WTC11 (cell line): ENCODE measurements around the gene TMOD3. TPM values are rescaled to one million over a fixed set of nuclear protein-coding genes. Genes with fewer than 3 reads are reported as not detected.

Experiments
- ATAC-seq: fragments of 200-7000 bp; cut with Tn5 transposase; 2 replicates; pipeline ENCODE4 v1.10.0; 2021; ENCODE audit warnings: mild to moderate bottlenecking, moderate library complexity
- CTCF ChIA-PET: fragments of 300-600 bp; sonication (Branson Sonifier 250); formaldehyde crosslinking; loops from one replicate; lab custom pipeline; 2021; ENCODE audit warnings: antibody characterized with exemption; lab: Charles Lee
- POLR2A ChIA-PET: fragments of 350-600 bp; sonication (Branson Sonifier 250); formaldehyde crosslinking; loops from one replicate; lab custom pipeline; 2021; ENCODE audit warnings: antibody characterized with exemption; lab: Charles Lee
- DNase-seq: peaks from one replicate; pipeline ENCODE4 v3.0.0; 2021; ENCODE audit warnings: low spot score
- H3K27ac Mint-ChIP-seq: 2 replicates; pipeline ENCODE4 v1.8.0; 2021; ENCODE audit warnings: mixed read lengths
- H3K27me3 Mint-ChIP-seq: 2 replicates; pipeline ENCODE4 v1.8.0; 2021; ENCODE audit warnings: low read depth, mild to moderate bottlenecking, moderate library complexity, mixed read lengths
- H3K36me3 Mint-ChIP-seq: 2 replicates; pipeline ENCODE4 v1.8.0; 2021; ENCODE audit warnings: mixed read lengths
- H3K4me1 Mint-ChIP-seq: 2 replicates; pipeline ENCODE4 v1.8.0; 2022; ENCODE audit warnings: mixed read lengths
- H3K4me3 Mint-ChIP-seq: 2 replicates; pipeline ENCODE4 v1.8.0; 2021; ENCODE audit warnings: mild to moderate bottlenecking, moderate library complexity, mixed read lengths
- H3K9me3 Mint-ChIP-seq: 2 replicates; pipeline ENCODE4 v1.8.0; 2021; ENCODE audit warnings: mixed read lengths
- ATF2 ChIP-seq: sonication (generic); formaldehyde crosslinking; IDR thresholded peaks from 2 replicates; pipeline ENCODE4 v1.8.1; 2022; ENCODE audit warnings: low read depth, missing genetic modification reagents, borderline replicate concordance
- ATF3 ChIP-seq: sonication (generic); formaldehyde crosslinking; conservative IDR thresholded peaks from 2 replicates; pipeline ENCODE4 v1.8.1; 2022; ENCODE audit warnings: mild to moderate bottlenecking, missing genetic modification reagents
- ATF6 ChIP-seq: sonication (generic); formaldehyde crosslinking; IDR thresholded peaks from 2 replicates; pipeline ENCODE4 v1.8.1; 2023; ENCODE audit warnings: mild to moderate bottlenecking, missing genetic modification reagents
- CREB1 ChIP-seq: sonication (generic); formaldehyde crosslinking; IDR thresholded peaks from 2 replicates; pipeline ENCODE4 v1.8.0; 2023; ENCODE audit warnings: mild to moderate bottlenecking, missing genetic modification reagents
- E2F4 ChIP-seq: sonication (generic); formaldehyde crosslinking; IDR thresholded peaks from 2 replicates; pipeline ENCODE4 v1.8.1; 2022; ENCODE audit warnings: low read depth, mild to moderate bottlenecking, moderate library complexity, missing genetic modification reagents, borderline replicate concordance
- ERG ChIP-seq: fragments of 250-450 bp; sonication (Bioruptor Pico); IDR thresholded peaks from 2 replicates; pipeline ENCODE4 v1.8.0; 2021; ENCODE audit warnings: mild to moderate bottlenecking
- ETV6 ChIP-seq: sonication (generic); formaldehyde crosslinking; IDR thresholded peaks from 2 replicates; pipeline ENCODE4 v1.8.1; 2022; ENCODE audit warnings: mild to moderate bottlenecking, missing genetic modification reagents
- FOXK1 ChIP-seq: sonication (generic); formaldehyde crosslinking; IDR thresholded peaks from 2 replicates; pipeline ENCODE4 v1.8.0; 2022; ENCODE audit warnings: mild to moderate bottlenecking, moderate library complexity, missing genetic modification reagents
- MXD4 ChIP-seq: fragments of 250-450 bp; sonication (Bioruptor Pico); IDR thresholded peaks from 2 replicates; pipeline ENCODE4 v1.8.0; 2021; ENCODE audit warnings: mild to moderate bottlenecking, moderate library complexity, borderline replicate concordance
- NFATC4 ChIP-seq: fragments of 250-450 bp; sonication (Bioruptor Pico); IDR thresholded peaks from 2 replicates; pipeline ENCODE4 v1.9.0; 2021; ENCODE audit warnings: mild to moderate bottlenecking
- NFE2L1 ChIP-seq: sonication (generic); formaldehyde crosslinking; IDR thresholded peaks from 2 replicates; pipeline ENCODE4 v1.8.1; 2023; ENCODE audit warnings: missing genetic modification reagents
- NFYB ChIP-seq: sonication (generic); formaldehyde crosslinking; conservative IDR thresholded peaks from 2 replicates; pipeline ENCODE4 v1.8.0; 2022; ENCODE audit warnings: low read depth, missing genetic modification reagents
- OVOL2 ChIP-seq: fragments of 250-450 bp; sonication (Bioruptor Pico); IDR thresholded peaks from 2 replicates; pipeline ENCODE4 v1.9.0; 2021; ENCODE audit warnings: mild to moderate bottlenecking, borderline replicate concordance
- PRRX2 ChIP-seq: fragments of 250-450 bp; sonication (Bioruptor Pico); IDR thresholded peaks from 2 replicates; pipeline ENCODE4 v1.8.0; 2021; ENCODE audit warnings: mild to moderate bottlenecking
- RELA ChIP-seq: sonication (generic); formaldehyde crosslinking; IDR thresholded peaks from 2 replicates; pipeline ENCODE4 v1.8.1; 2022; ENCODE audit warnings: missing genetic modification reagents, mild to moderate bottlenecking, borderline replicate concordance
- STAT6 ChIP-seq: sonication (generic); formaldehyde crosslinking; conservative IDR thresholded peaks from 2 replicates; pipeline ENCODE4 v1.8.1; 2023; ENCODE audit warnings: mild to moderate bottlenecking, low read depth, missing genetic modification reagents, moderate library complexity
- TP53 ChIP-seq: sonication (generic); formaldehyde crosslinking; IDR thresholded peaks from 2 replicates; pipeline ENCODE4 v1.8.1; 2023; ENCODE audit warnings: mild to moderate bottlenecking, missing genetic modification reagents
- USF1 ChIP-seq: sonication (generic); formaldehyde crosslinking; IDR thresholded peaks from 2 replicates; pipeline ENCODE4 v1.8.0; 2022; ENCODE audit warnings: mild to moderate bottlenecking, missing genetic modification reagents
- ZNF219 ChIP-seq: sonication (generic); formaldehyde crosslinking; IDR thresholded peaks from 2 replicates; pipeline ENCODE4 v1.8.0; 2023; ENCODE audit warnings: missing genetic modification reagents, mild to moderate bottlenecking, borderline replicate concordance
- ZNF317 ChIP-seq: sonication (generic); formaldehyde crosslinking; IDR thresholded peaks from 2 replicates; pipeline ENCODE4 v1.8.1; 2023; ENCODE audit warnings: low read depth, mild to moderate bottlenecking, moderate library complexity, missing genetic modification reagents, borderline replicate concordance
- total RNA-seq: library from RNA; stranded (reverse); gene quantifications from 3 replicates; pipeline ENCODE4 v1.2.3, GENCODE V29; 2021
- TF ChIP-seq, protein P1 (sequence below): sonication (generic); formaldehyde crosslinking; IDR thresholded peaks from 2 replicates; pipeline ENCODE4 v1.8.0; 2023; ENCODE audit warnings: missing genetic modification reagents
- TF ChIP-seq, protein P2 (sequence below): sonication (generic); formaldehyde crosslinking; IDR thresholded peaks from 2 replicates; pipeline ENCODE4 v1.8.1; 2023; ENCODE audit warnings: mild to moderate bottlenecking, moderate library complexity, missing genetic modification reagents

TMOD3 gene
- total RNA-seq, 1 experiment from 2014 or later: 40.6 TPM

DNA sequence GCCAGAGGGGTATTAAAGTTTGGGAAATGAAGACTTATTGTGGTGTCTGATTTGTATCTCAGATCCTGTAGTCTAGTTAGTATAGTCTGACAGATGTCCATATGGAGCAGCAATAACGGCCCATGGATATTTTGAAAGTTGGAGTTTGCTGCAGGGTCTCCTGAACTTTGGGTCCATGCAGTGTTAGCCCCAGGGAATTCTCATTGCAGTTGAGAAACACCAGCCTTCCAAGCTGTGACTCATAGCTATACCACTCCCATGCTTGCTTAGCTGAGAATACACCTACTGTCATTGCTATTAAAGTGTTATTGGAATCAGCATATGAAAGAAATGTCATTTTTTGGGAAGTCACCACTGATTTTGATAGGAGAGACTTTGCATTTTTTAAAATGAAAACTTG is 48.8 kb upstream of the TMOD3 start:
- CTCF ChIA-PET: interaction anchor here (0.6 to 1.3 kb wide), 2 partner anchors 131 to 169 kb away, joined by 5 to 6 read pairs; no protein-coding TSS in a partner anchor
- Mint-ChIP-seq H3K36me3 (no peaks in the 10 kb centered on the region; the same call in 1 of the 2 replicates), H3K4me1 (peaks cover 5% of the 10 kb centered on the region), H3K27me3 (no peaks in the 10 kb centered on the region), H3K4me3 (no peak overlapping the region), H3K9me3 (peaks cover 3% of the 10 kb centered on the region; the same call in 1 of the 2 replicates), H3K27ac (no peak overlapping the region)
- ATAC-seq: no peak
- POLR2A ChIA-PET: no interaction called here
- TF ChIP-seq, protein P1, sequence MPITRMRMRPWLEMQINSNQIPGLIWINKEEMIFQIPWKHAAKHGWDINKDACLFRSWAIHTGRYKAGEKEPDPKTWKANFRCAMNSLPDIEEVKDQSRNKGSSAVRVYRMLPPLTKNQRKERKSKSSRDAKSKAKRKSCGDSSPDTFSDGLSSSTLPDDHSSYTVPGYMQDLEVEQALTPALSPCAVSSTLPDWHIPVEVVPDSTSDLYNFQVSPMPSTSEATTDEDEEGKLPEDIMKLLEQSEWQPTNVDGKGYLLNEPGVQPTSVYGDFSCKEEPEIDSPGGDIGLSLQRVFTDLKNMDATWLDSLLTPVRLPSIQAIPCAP: no peak
- TF ChIP-seq NFE2L1 (CRISPR knock-in tag): no peak
- no peak for TF ChIP-seq ERG (CRISPR knock-in tag)
- no peak for TF ChIP-seq TP53
- no peak for TF ChIP-seq NFYB (CRISPR knock-in tag)
- no peak for TF ChIP-seq E2F4 (CRISPR knock-in tag)
- no peak for TF ChIP-seq ZNF219 (CRISPR knock-in tag)
- no peak for TF ChIP-seq NFATC4 (CRISPR knock-in tag)
- TF ChIP-seq ATF6 (CRISPR knock-in tag): no peak
- no peak for TF ChIP-seq CREB1 (CRISPR knock-in tag)
- no peak for DNase-seq

DNA sequence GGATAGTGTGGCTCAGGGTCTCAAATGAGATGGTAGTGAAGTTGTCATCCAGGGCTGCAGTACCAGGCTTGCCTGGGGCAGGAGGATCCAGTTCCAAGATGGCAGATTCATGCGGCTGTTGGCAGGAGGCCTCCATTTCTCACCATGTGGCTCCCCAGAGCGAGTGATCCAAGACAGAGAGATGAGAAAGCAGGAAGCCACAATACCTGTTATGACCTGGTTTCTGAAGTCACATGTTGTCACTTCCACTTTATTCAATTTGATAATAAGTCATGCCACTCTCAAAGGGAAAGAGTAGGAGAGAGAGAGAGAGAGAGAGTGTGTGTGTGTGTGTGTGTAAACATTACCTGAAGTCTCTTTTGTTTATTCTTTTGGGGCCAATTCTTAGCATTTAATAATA is 47.9 kb upstream of the TMOD3 start:
- ATAC-seq (no peak), DNase-seq (no peak)
- CTCF ChIA-PET: no interaction called here
- Mint-ChIP-seq H3K27me3 (no peaks in the 10 kb centered on the region), H3K4me1 (peaks cover 4% of the 10 kb centered on the region)
- TF ChIP-seq, protein P2, sequence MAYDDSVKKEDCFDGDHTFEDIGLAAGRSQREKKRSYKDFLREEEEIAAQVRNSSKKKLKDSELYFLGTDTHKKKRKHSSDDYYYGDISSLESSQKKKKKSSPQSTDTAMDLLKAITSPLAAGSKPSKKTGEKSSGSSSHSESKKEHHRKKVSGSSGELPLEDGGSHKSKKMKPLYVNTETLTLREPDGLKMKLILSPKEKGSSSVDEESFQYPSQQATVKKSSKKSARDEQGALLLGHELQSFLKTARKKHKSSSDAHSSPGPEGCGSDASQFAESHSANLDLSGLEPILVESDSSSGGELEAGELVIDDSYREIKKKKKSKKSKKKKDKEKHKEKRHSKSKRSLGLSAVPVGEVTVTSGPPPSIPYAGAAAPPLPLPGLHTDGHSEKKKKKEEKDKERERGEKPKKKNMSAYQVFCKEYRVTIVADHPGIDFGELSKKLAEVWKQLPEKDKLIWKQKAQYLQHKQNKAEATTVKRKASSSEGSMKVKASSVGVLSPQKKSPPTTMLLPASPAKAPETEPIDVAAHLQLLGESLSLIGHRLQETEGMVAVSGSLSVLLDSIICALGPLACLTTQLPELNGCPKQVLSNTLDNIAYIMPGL (CRISPR knock-in tag): no peak
- no peak for TF ChIP-seq PRRX2 (CRISPR knock-in tag)
- no peak for TF ChIP-seq ATF3 (CRISPR knock-in tag)
- TF ChIP-seq OVOL2: no peak
- TF ChIP-seq FOXK1 (CRISPR knock-in tag): no peak
- no peak for TF ChIP-seq STAT6 (CRISPR knock-in tag)
- no peak for TF ChIP-seq ETV6
- no peak for TF ChIP-seq RELA
- TF ChIP-seq USF1: no peak
- TF ChIP-seq MXD4 (CRISPR knock-in tag): no peak
- TF ChIP-seq, protein P1: no peak
- no peak for TF ChIP-seq ZNF317 (CRISPR knock-in tag)
- TF ChIP-seq ATF2 (CRISPR knock-in tag): no peak
- TF ChIP-seq, all 79 proteins: peak for 0
- no peak overlapping the region for H3K27ac Mint-ChIP-seq
- peaks cover 3% of the 10 kb centered on the region; the same call in 1 of the 2 replicates for H3K9me3 Mint-ChIP-seq
- POLR2A ChIA-PET: no interaction called here
- H3K36me3 Mint-ChIP-seq: no peaks in the 10 kb centered on the region; the same call in none of the 2 replicates
- no peak overlapping the region for H3K4me3 Mint-ChIP-seq
